Measurements from ENCODE around the gene EPB41L1.

The EPB41L1 gene

GRCh38 chr20:36155991-36156390 is 1.5 kb downstream of the EPB41L1 start:
- DNase-seq, result no peak

GRCh38 chr20:36157610-36158009 is 3.1 kb downstream of the EPB41L1 start:
- DNase-seq, result no peak

GRCh38 chr20:36158160-36158741 is 3.7 kb downstream of the EPB41L1 start:
- DNase-seq, result no peak

GRCh38 chr20:36159833-36160232 is 5.3 kb downstream of the EPB41L1 start:
- no peak for DNase-seq

GRCh38 chr20:36162272-36162966 is 7.9 kb downstream of the EPB41L1 start:
- DNase-seq, result no peak

GRCh38 chr20:36167902-36168503 is 13.5 kb downstream of the EPB41L1 start:
- DNase-seq, result no peak

GRCh38 chr20:36170542-36171215 is 16.1 kb downstream of the EPB41L1 start:
- DNase-seq, result no peak

- DNase-seq, result no peak
These were observed 19.0 kb downstream of the EPB41L1 start for GRCh38 chr20:36173451-36173933.

- DNase-seq, result no peak
These were observed 20.5 kb downstream of the EPB41L1 start for GRCh38 chr20:36175016-36175415.

- DNase-seq, result no peak
These were observed 21.0 kb downstream of the EPB41L1 start for GRCh38 chr20:36175475-36175995.

GRCh38 chr20:36177716-36178115 is 23.2 kb downstream of the EPB41L1 start:
- DNase-seq, result no peak

GRCh38 chr20:36179170-36179945 is 24.8 kb downstream of the EPB41L1 start:
- no peak for DNase-seq

GRCh38 chr20:36180323-36180722 is 25.8 kb downstream of the EPB41L1 start:
- no peak for DNase-seq

GRCh38 chr20:36181934-36182603 is 27.5 kb downstream of the EPB41L1 start:
- DNase-seq, result no peak

GRCh38 chr20:36182604-36183154 is 28.1 kb downstream of the EPB41L1 start:
- DNase-seq, result no peak

GRCh38 chr20:36183155-36183944 is 28.8 kb downstream of the EPB41L1 start:
- DNase-seq, result no peak

- DNase-seq, result no peak
These were observed 30.6 kb downstream of the EPB41L1 start for GRCh38 chr20:36184816-36185776.

- no peak for DNase-seq
These were observed 39.6 kb downstream of the EPB41L1 start for GRCh38 chr20:36193977-36194712.

- no peak for DNase-seq
These were observed 42.1 kb downstream of the EPB41L1 start for GRCh38 chr20:36196676-36197075.
